ENCODE results near the gene SPOUT1. TPM values are rescaled to one million over a fixed set of nuclear protein-coding genes. Genes with fewer than 3 reads are reported as not detected.

SPOUT1 gene
- total RNA-seq, 4 donors from 2014 or later = 4.4 to 34.2 (median 17.3) TPM

DNA sequence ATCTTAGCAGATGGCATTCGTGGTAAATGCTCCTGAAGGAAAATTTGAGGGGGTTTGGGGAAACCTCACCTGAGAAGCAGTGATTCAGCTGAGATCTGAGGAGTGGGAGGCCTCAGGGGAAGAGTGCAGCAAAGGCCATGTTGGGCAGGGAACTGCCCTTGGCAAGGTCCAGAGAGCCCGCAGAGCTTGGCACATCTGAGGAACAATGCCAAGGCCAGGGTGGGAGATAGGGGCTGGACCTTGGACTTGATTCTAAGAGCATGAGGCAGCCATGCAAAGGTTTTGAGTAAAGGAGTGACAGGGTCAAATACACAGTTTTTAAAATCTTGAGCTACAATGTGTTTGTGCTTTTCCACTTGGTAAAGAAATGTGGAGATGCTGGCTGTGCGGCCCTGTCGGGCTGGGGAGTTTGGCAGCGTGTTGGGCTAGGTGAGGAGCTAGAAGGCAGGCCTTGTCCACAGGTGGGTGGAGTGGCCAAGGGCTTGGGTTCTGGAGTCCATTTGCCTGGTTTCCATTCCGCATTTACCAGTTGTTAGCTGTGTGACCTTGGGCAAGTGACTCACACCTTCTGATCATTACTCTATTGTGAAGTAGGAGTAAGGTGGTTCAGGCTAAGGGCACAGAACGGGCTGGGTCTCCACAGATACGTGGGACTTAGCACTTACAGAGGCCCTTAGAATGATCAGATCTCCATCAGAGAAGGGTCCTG, 36.5 kb downstream of the SPOUT1 start:
- Histone ChIP-seq H3K4me1 (peaks cover 0 to 1% of the 10 kb centered on the region in 2 donors), H3K27me3 (no peaks in the 10 kb centered on the region), H3K9me3 (no peaks in the 10 kb centered on the region), H3K4me3 (no peak overlapping the region), H3K36me3 (no peaks in the 10 kb centered on the region), H3K27ac (no peak overlapping the region)
- DNase-seq = no peak
- intact Hi-C loops (cut with DNase I; ENCODE audit: low total_unique reads) = no loop called here
- no peak for TF ChIP-seq POLR2A (IDR thresholded peaks at IDR 0.05)
- TF ChIP-seq, protein P1, sequence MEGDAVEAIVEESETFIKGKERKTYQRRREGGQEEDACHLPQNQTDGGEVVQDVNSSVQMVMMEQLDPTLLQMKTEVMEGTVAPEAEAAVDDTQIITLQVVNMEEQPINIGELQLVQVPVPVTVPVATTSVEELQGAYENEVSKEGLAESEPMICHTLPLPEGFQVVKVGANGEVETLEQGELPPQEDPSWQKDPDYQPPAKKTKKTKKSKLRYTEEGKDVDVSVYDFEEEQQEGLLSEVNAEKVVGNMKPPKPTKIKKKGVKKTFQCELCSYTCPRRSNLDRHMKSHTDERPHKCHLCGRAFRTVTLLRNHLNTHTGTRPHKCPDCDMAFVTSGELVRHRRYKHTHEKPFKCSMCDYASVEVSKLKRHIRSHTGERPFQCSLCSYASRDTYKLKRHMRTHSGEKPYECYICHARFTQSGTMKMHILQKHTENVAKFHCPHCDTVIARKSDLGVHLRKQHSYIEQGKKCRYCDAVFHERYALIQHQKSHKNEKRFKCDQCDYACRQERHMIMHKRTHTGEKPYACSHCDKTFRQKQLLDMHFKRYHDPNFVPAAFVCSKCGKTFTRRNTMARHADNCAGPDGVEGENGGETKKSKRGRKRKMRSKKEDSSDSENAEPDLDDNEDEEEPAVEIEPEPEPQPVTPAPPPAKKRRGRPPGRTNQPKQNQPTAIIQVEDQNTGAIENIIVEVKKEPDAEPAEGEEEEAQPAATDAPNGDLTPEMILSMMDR (IDR thresholded peaks at IDR 0.05) = no peak

DNA sequence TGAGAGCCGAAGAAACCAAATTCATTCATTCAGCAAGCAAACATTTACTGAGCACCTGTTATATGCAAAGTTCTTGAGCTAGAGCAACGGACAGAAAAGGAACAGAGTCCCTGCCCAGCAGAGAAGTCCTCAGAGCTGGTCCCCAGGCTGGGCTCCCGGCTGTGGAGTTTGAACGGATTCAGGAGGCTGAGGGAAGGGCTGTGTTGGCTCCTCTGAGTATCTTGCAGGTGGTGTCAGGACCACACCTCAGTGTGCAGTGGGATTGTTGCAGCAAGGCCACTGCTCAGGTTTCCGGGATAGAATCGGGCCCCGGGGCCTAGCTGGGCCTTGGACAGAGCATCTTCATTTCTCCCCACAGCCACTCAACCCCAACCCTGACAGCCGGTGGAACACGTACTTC, 37.5 kb downstream of the SPOUT1 start:
- DNase-seq = no peak
- Histone ChIP-seq H3K4me3 (no peak overlapping the region), H3K27me3 (no peaks in the 10 kb centered on the region), H3K9me3 (no peaks in the 10 kb centered on the region), H3K4me1 (peaks cover 0 to 4% of the 10 kb centered on the region in 2 donors), H3K36me3 (no peaks in the 10 kb centered on the region), H3K27ac (no peak overlapping the region)
- intact Hi-C loops (cut with DNase I; ENCODE audit: low total_unique reads) = no loop called here
- TF ChIP-seq POLR2A (IDR thresholded peaks at IDR 0.05) = no peak
- TF ChIP-seq, protein P1 (IDR thresholded peaks at IDR 0.05) = no peak

DNA sequence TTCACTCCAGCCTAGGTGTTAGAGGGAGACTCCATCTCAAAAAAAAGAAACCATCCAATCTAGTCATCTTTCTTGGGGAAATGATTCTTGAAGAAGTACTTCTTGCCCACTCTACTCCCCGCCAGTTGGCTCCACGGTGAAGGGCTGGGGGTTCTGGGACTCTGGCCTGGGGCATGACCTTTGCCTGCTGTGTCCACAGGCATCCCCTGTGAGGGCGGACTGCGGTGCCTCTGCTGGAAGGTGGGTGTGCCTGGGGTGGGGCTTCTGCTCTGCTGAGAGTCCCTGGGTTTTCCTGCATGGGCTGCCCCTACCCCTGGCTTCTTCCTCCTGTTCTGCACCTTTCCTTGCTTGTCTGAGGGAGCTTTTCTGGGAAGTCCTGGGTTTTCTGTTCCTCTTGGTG, 39.1 kb downstream of the SPOUT1 start:
- no peaks in the 10 kb centered on the region for H3K9me3 ChIP-seq
- intact Hi-C loops (cut with DNase I; ENCODE audit: low total_unique reads) = no loop called here
- H3K4me1 ChIP-seq = peaks cover 0 to 4% of the 10 kb centered on the region in 2 donors
- H3K36me3 ChIP-seq = no peaks in the 10 kb centered on the region
- no peak for TF ChIP-seq POLR2A (IDR thresholded peaks at IDR 0.05)
- TF ChIP-seq, protein P1 (IDR thresholded peaks at IDR 0.05) = no peak
- H3K4me3 ChIP-seq = no peak overlapping the region
- no peak for DNase-seq
- H3K27me3 ChIP-seq = no peaks in the 10 kb centered on the region
- H3K27ac ChIP-seq = no peak overlapping the region

DNA sequence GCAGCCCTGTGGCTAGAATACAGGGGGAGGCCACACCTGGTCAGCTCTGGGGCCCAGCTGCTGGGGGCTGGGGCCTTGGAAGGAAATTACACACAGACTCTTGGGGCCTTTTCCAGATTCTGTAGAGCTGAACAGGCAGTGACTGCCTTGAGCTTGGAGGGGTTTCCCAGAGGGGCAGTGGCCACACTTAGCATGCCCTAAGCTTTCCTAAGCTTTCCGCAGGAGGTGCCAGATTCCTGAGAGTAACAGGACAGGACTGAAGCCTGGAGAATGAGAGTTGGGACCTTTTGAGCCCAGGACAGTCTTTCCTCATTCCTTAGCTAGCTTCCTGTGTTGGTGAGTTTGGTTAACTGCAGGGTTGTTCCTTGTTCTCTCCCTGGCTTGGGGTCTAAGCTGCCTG, 41.1 kb downstream of the SPOUT1 start:
- H3K4me3 ChIP-seq = no peak overlapping the region
- no peaks in the 10 kb centered on the region for H3K9me3 ChIP-seq
- H3K4me1 ChIP-seq = peaks cover 0 to 4% of the 10 kb centered on the region in 2 donors
- H3K27me3 ChIP-seq = no peaks in the 10 kb centered on the region
- no peaks in the 10 kb centered on the region for H3K36me3 ChIP-seq
- no peak overlapping the region for H3K27ac ChIP-seq
- TF ChIP-seq, protein P1 (IDR thresholded peaks at IDR 0.05) = no peak
- TF ChIP-seq POLR2A (IDR thresholded peaks at IDR 0.05) = no peak
- intact Hi-C loops (cut with DNase I; ENCODE audit: low total_unique reads) = no loop called here
- no peak for DNase-seq

DNA sequence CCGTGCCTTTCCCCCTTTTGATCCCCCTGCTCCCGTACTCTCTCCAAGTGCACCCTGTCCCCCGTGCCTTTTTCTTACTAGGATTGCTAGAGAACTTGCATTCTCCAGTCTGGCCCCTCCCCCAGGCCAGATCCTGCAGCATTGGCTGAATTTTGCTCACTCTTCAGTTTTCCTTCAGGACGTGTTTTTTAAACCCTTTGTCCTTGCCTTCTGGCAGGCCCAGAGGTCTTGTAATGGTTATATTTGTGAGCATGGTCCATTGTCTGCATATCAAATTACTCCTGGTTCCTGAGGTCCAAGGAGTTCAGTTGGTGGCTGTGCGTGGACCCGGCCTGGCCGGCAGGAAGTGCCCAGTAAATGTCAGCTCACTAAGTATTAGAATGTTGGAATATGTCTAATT, 41.9 kb downstream of the SPOUT1 start:
- Histone ChIP-seq H3K4me1 (peaks cover 0 to 4% of the 10 kb centered on the region in 2 donors), H3K27me3 (no peaks in the 10 kb centered on the region), H3K9me3 (no peaks in the 10 kb centered on the region), H3K36me3 (no peaks in the 10 kb centered on the region), H3K4me3 (peak overlapping the region; percentile 79 to 95), H3K27ac (peak overlapping the region; percentile 86 to 89)
- TF ChIP-seq, protein P1 (IDR thresholded peaks at IDR 0.05) = no peak
- TF ChIP-seq POLR2A (IDR thresholded peaks at IDR 0.05) = no peak
- DNase-seq = no peak
- intact Hi-C loops (cut with DNase I; ENCODE audit: low total_unique reads) = no loop called here
